ENCODE data around the gene DDX42. TPM values are rescaled to one million over a fixed set of nuclear protein-coding genes. Genes with fewer than 3 reads are reported as not detected.
A peak's percentile ranks its signal among the peaks of the same experiment; 100 is the strongest.

The DDX42 gene
- total and polyA plus RNA-seq, 9 of the 15 experiments (the other 6 are each of a cell fraction or from before 2014, with no cell fraction given), result 16.5 to 149 (median 87.6) TPM

DNA sequence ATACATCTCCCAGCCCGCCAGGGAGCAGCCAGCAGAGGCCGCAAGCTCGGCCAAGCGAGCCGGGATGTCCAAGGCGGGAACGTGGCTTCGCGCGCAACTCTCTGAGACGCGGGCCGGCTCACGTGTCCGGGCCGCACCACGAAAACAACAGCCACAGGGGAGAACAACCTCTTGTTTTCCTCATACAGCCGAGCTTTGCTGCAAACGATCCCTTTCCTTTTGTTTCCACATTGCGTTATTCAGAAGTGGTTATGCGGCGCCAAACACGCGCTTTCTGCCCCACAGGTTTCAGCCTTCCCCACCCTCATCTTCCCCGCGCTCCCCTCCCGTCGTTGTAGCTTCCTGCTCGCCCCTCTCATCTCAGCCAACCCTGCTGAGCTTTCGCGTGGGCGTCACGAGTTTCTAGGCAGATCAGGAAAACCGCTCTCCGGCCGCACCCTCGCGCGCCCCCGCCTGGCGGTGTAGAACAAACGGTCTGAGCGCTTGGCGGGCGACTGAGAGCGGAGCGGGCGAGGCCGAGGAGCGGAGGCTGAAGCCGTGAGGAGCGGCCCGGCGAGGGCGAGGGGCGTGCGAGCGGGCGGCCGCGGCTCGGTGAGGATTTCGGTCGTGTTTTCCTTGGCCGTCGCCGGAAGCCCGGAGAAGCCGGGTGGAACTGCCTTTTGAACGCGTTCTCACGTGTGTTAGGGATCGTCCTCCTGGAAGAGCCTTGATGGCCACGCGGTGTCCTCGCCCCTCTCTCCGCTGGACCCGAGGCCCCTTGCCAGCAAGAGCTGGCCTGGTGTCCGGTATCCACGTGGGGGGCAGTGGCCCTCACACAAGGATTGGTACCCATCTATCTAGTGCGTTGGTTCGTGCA, 75.1 kb downstream of the DDX42 start (continued):
- TF ChIP-seq, protein P1, sequence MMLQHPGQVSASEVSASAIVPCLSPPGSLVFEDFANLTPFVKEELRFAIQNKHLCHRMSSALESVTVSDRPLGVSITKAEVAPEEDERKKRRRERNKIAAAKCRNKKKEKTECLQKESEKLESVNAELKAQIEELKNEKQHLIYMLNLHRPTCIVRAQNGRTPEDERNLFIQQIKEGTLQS (IDR thresholded peaks at IDR 0.05), result peak; percentile 72
- TF ChIP-seq, protein P1 (CRISPR knock-in tag; conservative IDR thresholded peaks at IDR 0.05), result peak; percentile 79
- TF ChIP-seq ETV5 (CRISPR knock-in tag; IDR thresholded peaks at IDR 0.05; ENCODE audit: low read depth) (peak; percentile 65), MEF2D (tag; conservative IDR thresholded peaks at IDR 0.05; ENCODE audit: low read depth) (peak; percentile 59; the same call in 1 of the 2 replicates), NR3C1 (CRISPR knock-in tag; IDR thresholded peaks at IDR 0.05) (peak; percentile 96), ZNF76 (CRISPR knock-in tag; IDR thresholded peaks at IDR 0.05; ENCODE audit: borderline replicate concordance) (peak; percentile 78; the same call in 1 of the 2 replicates), MIER1 (IDR thresholded peaks at IDR 0.05; ENCODE audit: low read depth) (peak; percentile 77; the same call in 1 of the 2 replicates), RBBP5 (IDR thresholded peaks at IDR 0.05; ENCODE audit: borderline replicate concordance, insufficient read depth, low read length, poor library complexity, severe bottlenecking) (peak; percentile 57), CBFB (CRISPR knock-in tag; IDR thresholded peaks at IDR 0.05) (no peak; the same call in 1 of the 2 replicates), ZNF57 (CRISPR knock-in tag; IDR thresholded peaks at IDR 0.05) (no peak), TRIM24 (IDR thresholded peaks at IDR 0.05) (peak; percentile 93), ZNF263 (CRISPR knock-in tag; IDR thresholded peaks at IDR 0.05; ENCODE audit: borderline replicate concordance) (peak; percentile 75), KLF6 (CRISPR knock-in tag; IDR thresholded peaks at IDR 0.05; ENCODE audit: borderline replicate concordance) (peak; percentile 62; the same call in 1 of the 2 replicates)
- TF ChIP-seq, protein P2, sequence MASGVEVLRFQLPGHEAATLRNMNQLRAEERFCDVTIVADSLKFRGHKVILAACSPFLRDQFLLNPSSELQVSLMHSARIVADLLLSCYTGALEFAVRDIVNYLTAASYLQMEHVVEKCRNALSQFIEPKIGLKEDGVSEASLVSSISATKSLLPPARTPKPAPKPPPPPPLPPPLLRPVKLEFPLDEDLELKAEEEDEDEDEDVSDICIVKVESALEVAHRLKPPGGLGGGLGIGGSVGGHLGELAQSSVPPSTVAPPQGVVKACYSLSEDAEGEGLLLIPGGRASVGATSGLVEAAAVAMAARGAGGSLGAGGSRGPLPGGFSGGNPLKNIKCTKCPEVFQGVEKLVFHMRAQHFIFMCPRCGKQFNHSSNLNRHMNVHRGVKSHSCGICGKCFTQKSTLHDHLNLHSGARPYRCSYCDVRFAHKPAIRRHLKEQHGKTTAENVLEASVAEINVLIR (CRISPR knock-in tag; IDR thresholded peaks at IDR 0.05), result peak; percentile 91
- TF ChIP-seq, protein P3, sequence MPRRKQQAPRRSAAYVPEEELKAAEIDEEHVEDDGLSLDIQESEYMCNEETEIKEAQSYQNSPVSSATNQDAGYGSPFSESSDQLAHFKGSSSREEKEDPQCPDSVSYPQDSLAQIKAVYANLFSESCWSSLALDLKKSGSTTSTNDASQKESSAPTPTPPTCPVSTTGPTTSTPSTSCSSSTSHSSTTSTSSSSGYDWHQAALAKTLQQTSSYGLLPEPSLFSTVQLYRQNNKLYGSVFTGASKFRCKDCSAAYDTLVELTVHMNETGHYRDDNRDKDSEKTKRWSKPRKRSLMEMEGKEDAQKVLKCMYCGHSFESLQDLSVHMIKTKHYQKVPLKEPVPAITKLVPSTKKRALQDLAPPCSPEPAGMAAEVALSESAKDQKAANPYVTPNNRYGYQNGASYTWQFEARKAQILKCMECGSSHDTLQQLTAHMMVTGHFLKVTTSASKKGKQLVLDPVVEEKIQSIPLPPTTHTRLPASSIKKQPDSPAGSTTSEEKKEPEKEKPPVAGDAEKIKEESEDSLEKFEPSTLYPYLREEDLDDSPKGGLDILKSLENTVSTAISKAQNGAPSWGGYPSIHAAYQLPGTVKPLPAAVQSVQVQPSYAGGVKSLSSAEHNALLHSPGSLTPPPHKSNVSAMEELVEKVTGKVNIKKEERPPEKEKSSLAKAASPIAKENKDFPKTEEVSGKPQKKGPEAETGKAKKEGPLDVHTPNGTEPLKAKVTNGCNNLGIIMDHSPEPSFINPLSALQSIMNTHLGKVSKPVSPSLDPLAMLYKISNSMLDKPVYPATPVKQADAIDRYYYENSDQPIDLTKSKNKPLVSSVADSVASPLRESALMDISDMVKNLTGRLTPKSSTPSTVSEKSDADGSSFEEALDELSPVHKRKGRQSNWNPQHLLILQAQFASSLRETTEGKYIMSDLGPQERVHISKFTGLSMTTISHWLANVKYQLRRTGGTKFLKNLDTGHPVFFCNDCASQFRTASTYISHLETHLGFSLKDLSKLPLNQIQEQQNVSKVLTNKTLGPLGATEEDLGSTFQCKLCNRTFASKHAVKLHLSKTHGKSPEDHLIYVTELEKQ (CRISPR knock-in tag; IDR thresholded peaks at IDR 0.05), result peak; percentile 75
- TF ChIP-seq, protein P4, sequence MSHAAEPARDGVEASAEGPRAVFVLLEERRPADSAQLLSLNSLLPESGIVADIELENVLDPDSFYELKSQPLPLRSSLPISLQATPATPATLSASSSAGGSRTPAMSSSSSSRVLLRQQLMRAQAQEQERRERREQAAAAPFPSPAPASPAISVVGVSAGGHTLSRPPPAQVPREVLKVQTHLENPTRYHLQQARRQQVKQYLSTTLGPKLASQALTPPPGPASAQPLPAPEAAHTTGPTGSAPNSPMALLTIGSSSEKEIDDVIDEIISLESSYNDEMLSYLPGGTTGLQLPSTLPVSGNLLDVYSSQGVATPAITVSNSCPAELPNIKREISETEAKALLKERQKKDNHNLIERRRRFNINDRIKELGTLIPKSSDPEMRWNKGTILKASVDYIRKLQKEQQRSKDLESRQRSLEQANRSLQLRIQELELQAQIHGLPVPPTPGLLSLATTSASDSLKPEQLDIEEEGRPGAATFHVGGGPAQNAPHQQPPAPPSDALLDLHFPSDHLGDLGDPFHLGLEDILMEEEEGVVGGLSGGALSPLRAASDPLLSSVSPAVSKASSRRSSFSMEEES (CRISPR knock-in tag; IDR thresholded peaks at IDR 0.05), result peak; percentile 39; the same call in 1 of the 2 replicates
